H1 (cell line): Measurements from ENCODE around the gene NKX2-1. TPM values are rescaled to one million over a fixed set of nuclear protein-coding genes. Genes with fewer than 3 reads are reported as not detected.

Experiments used
- CTCF ChIA-PET: fragments of 300-600 bp; sonication (Branson Sonifier 250); formaldehyde crosslinking; loops from one replicate; lab custom pipeline; 2021; ENCODE audit not compliant: partially characterized antibody; lab: Charles Lee
- POLR2A ChIA-PET: fragments of 300-600 bp; sonication (Branson Sonifier 250); formaldehyde crosslinking; loops from one replicate; lab custom pipeline; 2021; ENCODE audit warnings: inconsistent platforms; ENCODE audit not compliant: partially characterized antibody; lab: Charles Lee
- DNase-seq, 2 experiments: peaks; one replicate each; pipeline versions ENCODE4 v3.0.0 to v3.0.0-alpha.2; 2010 to 2022; ENCODE audit warnings: low spot score in 2 of 2, low read depth in 1 of 2, mixed read lengths in 1 of 2
- FAIRE-seq: peaks from 2 replicates; lab custom pipeline; 2011; peaks lifted over from hg19 to GRCh38; lab: Jason Lieb, UNC
- H2AFZ ChIP-seq: 2 replicates; pipeline ENCODE4 v1.8.1; 2012; ENCODE audit warnings: low read length, inconsistent platforms
- H2AK5ac ChIP-seq: 2 replicates; pipeline ENCODE4 v1.6.1; 2013; ENCODE audit warnings: low read depth, low read length
- H2BK120ac ChIP-seq: replicated peaks from 2 replicates; pipeline ENCODE3; 2013; ENCODE audit warnings: low read depth, low read length, inconsistent platforms
- H2BK12ac ChIP-seq: 2 replicates; pipeline ENCODE4 v1.6.1; 2013; ENCODE audit warnings: low read depth, low read length
- H2BK15ac ChIP-seq: 2 replicates; pipeline ENCODE4 v1.6.1; 2013; ENCODE audit warnings: low read length
- H2BK20ac ChIP-seq: 2 replicates; pipeline ENCODE4 v1.6.1; 2013; ENCODE audit warnings: low read length
- H2BK5ac ChIP-seq: 2 replicates; pipeline ENCODE4 v1.6.1; 2013; ENCODE audit warnings: low read depth, low read length
- H3K14ac ChIP-seq: 2 replicates; pipeline ENCODE4 v1.6.1; 2013; ENCODE audit warnings: inconsistent platforms; ENCODE audit not compliant: insufficient read length
- H3K18ac ChIP-seq: 2 replicates; pipeline ENCODE4 v1.6.1; 2013; ENCODE audit warnings: low read length; ENCODE audit errors: extremely low read depth
- H3K23ac ChIP-seq: 2 replicates; pipeline ENCODE4 v1.6.1; 2013; ENCODE audit warnings: inconsistent platforms; ENCODE audit not compliant: insufficient read length
- H3K23me2 ChIP-seq: 2 replicates; pipeline ENCODE4 v1.6.1; 2013; ENCODE audit warnings: low read depth, low read length
- H3K27ac ChIP-seq: 2 replicates; pipeline ENCODE4 v1.6.1; 2011; ENCODE audit warnings: low read depth, low read length, inconsistent platforms
- H3K27me3 ChIP-seq, 4 experiments: replicated peaks in 1 of 4; 1 replicate in 1 of 4; 2 replicates in 3 of 4; pipeline versions ENCODE4 v1.6.1 to v1.8.1; 2011 to 2013; ENCODE audit warnings: low read length in 3 of 4, mild to moderate bottlenecking in 3 of 4, inconsistent platforms in 2 of 4, mixed read lengths in 2 of 4, moderate library complexity in 1 of 4; ENCODE audit not compliant: control insufficient read depth in 3 of 4, insufficient read depth in 3 of 4; ENCODE audit errors: extremely low read depth in 1 of 4
- H3K36me3 ChIP-seq, 4 experiments: 2 replicates each; pipeline versions ENCODE4 v1.6.1 to v1.8.1; 2011 to 2013; ENCODE audit warnings: mild to moderate bottlenecking in 4 of 4, low read length in 3 of 4, moderate library complexity in 2 of 4, control low read depth in 1 of 4, inconsistent platforms in 1 of 4; ENCODE audit not compliant: insufficient read depth in 4 of 4, control insufficient read depth in 2 of 4
- H3K4ac ChIP-seq: replicated peaks from 2 replicates; pipeline ENCODE3; 2013; ENCODE audit warnings: low read length, low read depth, mixed read lengths, inconsistent platforms; ENCODE audit not compliant: insufficient read length
- H3K4me1 ChIP-seq, 4 experiments: replicated peaks in 1 of 4; 1 replicate in 1 of 4; 2 replicates in 3 of 4; pipeline versions ENCODE4 v1.6.1 to v1.8.1; 2011 to 2013; ENCODE audit warnings: low read length in 3 of 4, inconsistent platforms in 2 of 4, mixed read lengths in 1 of 4; ENCODE audit not compliant: insufficient read depth in 4 of 4, control insufficient read depth in 3 of 4
- H3K4me2 ChIP-seq, 2 experiments: 2 replicates each; pipeline versions ENCODE4 v1.6.1 to v1.8.1; 2011 to 2013; ENCODE audit warnings: low read depth in 2 of 2, low read length in 2 of 2, control low read depth in 1 of 2, inconsistent platforms in 1 of 2, mild to moderate bottlenecking in 1 of 2; ENCODE audit not compliant: insufficient read depth in 1 of 2
- H3K4me3 ChIP-seq, 4 experiments: fragments of 200-600, 300-600 bp in 1 of 4; sonication (generic), shearing (Covaris generic), sonication (Bioruptor Twin) in 1 of 4; 2 replicates each; pipeline versions ENCODE4 v1.5.1 to v1.8.1; 2011 to 2016; ENCODE audit warnings: low read length in 4 of 4, low read depth in 3 of 4, control low read depth in 2 of 4, inconsistent platforms in 2 of 4, mild to moderate bottlenecking in 2 of 4, mixed read lengths in 1 of 4, moderate library complexity in 1 of 4; ENCODE audit not compliant: insufficient read depth in 2 of 4; ENCODE audit errors: extremely low read depth in 1 of 4
- H3K56ac ChIP-seq: replicated peaks from 2 replicates; pipeline ENCODE3; 2013; ENCODE audit warnings: low read depth, mild to moderate bottlenecking, mixed read lengths, low read length, inconsistent platforms; ENCODE audit not compliant: insufficient read length
- H3K79me1 ChIP-seq: 2 replicates; pipeline ENCODE4 v1.6.1; 2013; ENCODE audit warnings: low read depth, low read length, control low read depth
- H3K79me2 ChIP-seq, 2 experiments: 2 replicates each; pipeline versions ENCODE4 v1.6.1 to v1.8.1; 2012 to 2013; ENCODE audit warnings: low read length in 2 of 2, mild to moderate bottlenecking in 2 of 2, inconsistent platforms in 1 of 2; ENCODE audit not compliant: insufficient read depth in 2 of 2, control insufficient read depth in 1 of 2
- H3K9ac ChIP-seq, 4 experiments: replicated peaks in 1 of 4; 1 replicate in 1 of 4; 2 replicates in 3 of 4; pipeline versions ENCODE4 v1.6.1 to v1.8.1; 2011 to 2013; ENCODE audit warnings: low read depth in 3 of 4, low read length in 3 of 4, control low read depth in 2 of 4, mild to moderate bottlenecking in 2 of 4, moderate library complexity in 2 of 4, inconsistent platforms in 1 of 4; ENCODE audit errors: extremely low read depth in 1 of 4
- H3K9me3 ChIP-seq, 2 experiments: 2 replicates each; pipeline versions ENCODE4 v1.6.1 to v1.8.1; 2012 to 2013; ENCODE audit warnings: mild to moderate bottlenecking in 2 of 2, moderate library complexity in 2 of 2, control low read depth in 1 of 2, inconsistent platforms in 1 of 2, low read depth in 1 of 2, low read length in 1 of 2, mixed read lengths in 1 of 2; ENCODE audit not compliant: insufficient read depth in 2 of 2
- H4K20me1 ChIP-seq, 2 experiments: replicated peaks in 1 of 2; 2 replicates each; pipeline versions ENCODE3 to v1.8.1; 2011 to 2013; ENCODE audit warnings: inconsistent platforms in 2 of 2, low read length in 2 of 2, mild to moderate bottlenecking in 1 of 2; ENCODE audit not compliant: insufficient read depth in 2 of 2, control insufficient read depth in 1 of 2
- H4K5ac ChIP-seq: 2 replicates; pipeline ENCODE4 v1.6.1; 2013; ENCODE audit warnings: low read length, low read depth, mixed read lengths, inconsistent platforms; ENCODE audit not compliant: insufficient read length
- H4K8ac ChIP-seq: 2 replicates; pipeline ENCODE4 v1.8.0; 2013; ENCODE audit warnings: mild to moderate bottlenecking, moderate library complexity, low read length, inconsistent platforms; ENCODE audit not compliant: insufficient read depth; ENCODE audit errors: extremely low read depth
- H4K91ac ChIP-seq: replicated peaks from 2 replicates; pipeline ENCODE3; 2013; ENCODE audit warnings: low read length, mixed read lengths, inconsistent platforms; ENCODE audit not compliant: insufficient read length
- ATF2 ChIP-seq: IDR thresholded peaks from 2 replicates; pipeline ENCODE4 v1.6.1; 2012; ENCODE audit warnings: low read length, inconsistent platforms
- KDM5A ChIP-seq: fragments of 200-600 bp; IDR thresholded peaks from 2 replicates; pipeline ENCODE4 v1.7.1; 2012; ENCODE audit warnings: mild to moderate bottlenecking, low read length, inconsistent platforms, mixed read lengths
- TCF12 ChIP-seq: IDR thresholded peaks from 2 replicates; pipeline ENCODE4 v1.6.1; 2011; ENCODE audit warnings: low read depth, mild to moderate bottlenecking, low read length
- WGBS, 2 experiments: shearing (Covaris generic) in 1 of 2; methylation state at CpG; one replicate each; pipeline versions ENCODE4 v1.1.6 to v1.1.7; 2013 to 2015; ENCODE audit warnings: low lambda C conversion rate in 2 of 2, mixed read lengths in 2 of 2, inconsistent platforms in 1 of 2, low coverage in 1 of 2, missing lambda C conversion rate in 1 of 2; ENCODE audit not compliant: insufficient replicate concordance in 2 of 2, insufficient coverage in 1 of 2, insufficient read length in 1 of 2; ENCODE audit errors: extremely low coverage in 1 of 2, missing lambda C conversion rate in 1 of 2; 5-methylcytosine and 5-hydroxymethylcytosine counted together
- polyA plus RNA-seq, 7 experiments: library from polyadenylated mRNA; depleted of rRNA in 3 of 7; stranded (reverse) in 5 of 7; unstranded in 2 of 7; fragments of >200 nt in 5 of 7; fragments of 200-250 nt in 2 of 7; gene quantifications; 1 replicate in 5 of 7; 2 replicates in 1 of 7; 4 replicates in 1 of 7; pipeline versions ENCODE4 v1.2.1 to v1.2.3, GENCODE V29; 2011 to 2013; ENCODE audit warnings: missing spikeins in 2 of 7, mixed read lengths in 2 of 7
- total RNA-seq: library from RNA; stranded (reverse); fragmentation: NEBNext Ultra II Directional; extraction: Animal tissue kit (Norgen Biotek cat#: 25700); gene quantifications from 2 replicates; pipeline ENCODE4 v1.2.1, GENCODE V29; 2021

The NKX2-1 gene
- total and polyA plus RNA-seq, 2 of the 8 experiments (the other 6 are each of a cell fraction or from before 2014, with no cell fraction given) = not detected

- no peaks in the 10 kb centered on the region for H3K79me1 ChIP-seq
- peaks cover 25 to 27% of the 10 kb centered on the region in 2 experiments for H4K20me1 ChIP-seq
- no peak for TF ChIP-seq ATF2
- TF ChIP-seq KDM5A = no peak
- TF ChIP-seq TCF12 = 0 out of 2 replicates have a peak, but pooled peaks have one; percentile 31
- H4K8ac ChIP-seq = no peak overlapping the region
- no peak overlapping the region for H3K4ac ChIP-seq
- H2BK5ac ChIP-seq = no peak overlapping the region
- H3K4me2 ChIP-seq = peak overlapping the region; percentile 41 to 66; a peak in 3 of 4 replicates
- no peak overlapping the region for H3K18ac ChIP-seq
- 24% methylated on average over 10 of the region's 10 CpGs; no CpG with 5 or more reads in 1 of the 2 experiments for WGBS, 2 experiments
- H2BK120ac ChIP-seq = no peak overlapping the region
- no peaks in the 10 kb centered on the region for H3K9me3 ChIP-seq
- H3K27me3 ChIP-seq = peaks cover 59 to 91% (median 84%) of the 10 kb centered on the region in 4 experiments
- H2BK15ac ChIP-seq = no peak overlapping the region
- no peak overlapping the region for H3K14ac ChIP-seq
- no peak overlapping the region for H2AFZ ChIP-seq
- H3K36me3 ChIP-seq = peaks cover 0 to 5% (median 0%) of the 10 kb centered on the region in 4 experiments; a peak in 1 of 8 replicates
- H3K79me2 ChIP-seq = no peaks in the 10 kb centered on the region
- POLR2A ChIA-PET = interaction anchor here (0.5 to 1.7 kb wide), 4 partner anchors 54 to 136 kb away, joined by 3 to 5 read pairs (median 4); no protein-coding TSS in a partner anchor
- H4K5ac ChIP-seq = no peak overlapping the region
- H3K27ac ChIP-seq = no peak overlapping the region
- peaks cover 0 to 12% (median 6%) of the 10 kb centered on the region in 4 experiments; a peak in 6 of 7 replicates for H3K4me1 ChIP-seq
- CTCF ChIA-PET = interaction anchor here (0.6 to 11.9 kb wide), 56 partner anchors 8 to 592 kb away, joined by 3 to 395 read pairs (median 5); partner anchors contain the start of genes NKX2-8 and PAX9
- DNase-seq (no peak), FAIRE-seq (no peak)
- no peak overlapping the region for H3K56ac ChIP-seq
- H4K91ac ChIP-seq = no peak overlapping the region
- peaks cover 4% of the 10 kb centered on the region; the same call in 1 of the 2 replicates for H3K23me2 ChIP-seq
- no peak overlapping the region for H3K4me3 ChIP-seq
- no peak overlapping the region for H2BK12ac ChIP-seq
- no peak overlapping the region for H3K9ac ChIP-seq
- H2AK5ac ChIP-seq = no peak overlapping the region
- H3K23ac ChIP-seq = no peak overlapping the region
- no peak overlapping the region for H2BK20ac ChIP-seq
Observed at GRCh38 chr14:36525746-36526099, 5.7 kb upstream of the NKX2-1 start.
